Smooth muscle cell (in vitro differentiated cells): ENCODE measurements around the gene CYBA. TPM values are rescaled to one million over a fixed set of nuclear protein-coding genes. Genes with fewer than 3 reads are reported as not detected.

Source experiments
- DNase-seq: peaks from one replicate; lab custom pipeline; 2025; ENCODE audit not compliant: unreplicated experiment; lab: John Stamatoyannopoulos, UW
- H2AFZ ChIP-seq: fragments of 200-600 bp; sonication (generic); 2 replicates; pipeline ENCODE4 v1.6.0; 2016; ENCODE audit warnings: antibody characterized with exemption, low read depth, mild to moderate bottlenecking
- H3F3A ChIP-seq: fragments of 200-600 bp; sonication (generic); 2 replicates; pipeline ENCODE4 v1.6.0; 2017; ENCODE audit warnings: antibody characterized with exemption, low read depth
- H3K27ac ChIP-seq: fragments of 200-600 bp; sonication (generic); 2 replicates; pipeline ENCODE4 v1.5.1; 2016; ENCODE audit warnings: low read depth, mild to moderate bottlenecking
- H3K27me3 ChIP-seq: fragments of 200-600 bp; sonication (generic); 2 replicates; pipeline ENCODE4 v1.6.1; 2016; ENCODE audit warnings: low read depth, mild to moderate bottlenecking
- H3K36me3 ChIP-seq: fragments of 200-600 bp; sonication (generic); 2 replicates; pipeline ENCODE4 v1.5.1; 2016; ENCODE audit warnings: low read depth
- H3K4me1 ChIP-seq: fragments of 200-600 bp; sonication (generic); 2 replicates; pipeline ENCODE4 v1.5.1; 2016; ENCODE audit warnings: low read depth
- H3K4me2 ChIP-seq: fragments of 200-600 bp; sonication (generic); 2 replicates; pipeline ENCODE4 v1.6.0; 2016; ENCODE audit warnings: mild to moderate bottlenecking
- H3K4me3 ChIP-seq: fragments of 200-600 bp; sonication (generic); 2 replicates; pipeline ENCODE4 v1.5.1; 2016; ENCODE audit warnings: mild to moderate bottlenecking
- H3K79me2 ChIP-seq: fragments of 200-600 bp; sonication (generic); 2 replicates; pipeline ENCODE4 v1.6.0; 2016; ENCODE audit warnings: low read depth, mild to moderate bottlenecking
- H3K9ac ChIP-seq: fragments of 200-600 bp; sonication (generic); 2 replicates; pipeline ENCODE4 v1.6.0; 2016; ENCODE audit warnings: low read depth
- H3K9me3 ChIP-seq: fragments of 200-600 bp; sonication (generic); replicated peaks from 2 replicates; pipeline ENCODE4 v1.5.1; 2016; ENCODE audit warnings: low read depth
- H4K20me1 ChIP-seq: fragments of 200-600 bp; sonication (generic); 2 replicates; pipeline ENCODE4 v1.6.0; 2016; ENCODE audit warnings: low read depth
- CTCF ChIP-seq: fragments of 200-600 bp; sonication (generic); IDR thresholded peaks from 2 replicates; pipeline ENCODE4 v1.5.1; 2017; ENCODE audit warnings: borderline replicate concordance, mild to moderate bottlenecking, antibody characterized with exemption; ENCODE audit not compliant: insufficient read depth, poor library complexity, severe bottlenecking
- WGBS: methylation state at CpG from one replicate; pipeline ENCODE4 v1.1.7; 2016; ENCODE audit warnings: low lambda C conversion rate; 5-methylcytosine and 5-hydroxymethylcytosine counted together
- polyA plus RNA-seq: library from polyadenylated mRNA; unstranded; fragments of >200 nt; fragmentation: Nextera tagmentation; extraction: Ambion mirVana; gene quantifications from 2 replicates; pipeline ENCODE4 v1.2.1, GENCODE V29; 2016
- total RNA-seq: library from RNA; depleted of rRNA; stranded (reverse); fragments of >200 nt; gene quantifications from 2 replicates; pipeline ENCODE4 v1.2.3, GENCODE V29; 2014

Gene CYBA
- total and polyA plus RNA-seq, 2 experiments from 2014 or later: 181 to 388 TPM

- H3K79me2 ChIP-seq: peaks cover 6% of the 10 kb centered on the region
- H3K36me3 ChIP-seq: peaks cover 13% of the 10 kb centered on the region
- peaks cover 71% of the 10 kb centered on the region for H4K20me1 ChIP-seq
- no peak overlapping the region for H3K27ac ChIP-seq
- DNase-seq: no peak
- no peak for TF ChIP-seq CTCF
- H2AFZ ChIP-seq: no peak overlapping the region
- no peaks in the 10 kb centered on the region for H3F3A ChIP-seq
- no peak overlapping the region for H3K9ac ChIP-seq
- 98% methylated on average over 14 of the region's 14 CpGs for WGBS
- no peaks in the 10 kb centered on the region for H3K27me3 ChIP-seq
- H3K9me3 ChIP-seq: no peaks in the 10 kb centered on the region
- H3K4me2 ChIP-seq: no peak overlapping the region
- H3K4me3 ChIP-seq: no peak overlapping the region
- no peaks in the 10 kb centered on the region for H3K4me1 ChIP-seq
Observed at GRCh38 chr16:88599092-88599733, 51.6 kb downstream of the CYBA start.

GRCh38 chr16:88597856-88598491 is 52.9 kb downstream of the CYBA start:
- no peak overlapping the region for H3K27ac ChIP-seq
- TF ChIP-seq CTCF: no peak
- 94% methylated on average over 21 of the region's 21 CpGs for WGBS
- no peak for DNase-seq
- H3K79me2 ChIP-seq: peaks cover 6% of the 10 kb centered on the region
- no peak overlapping the region for H3K4me2 ChIP-seq
- peaks cover 13% of the 10 kb centered on the region for H3K36me3 ChIP-seq
- H2AFZ ChIP-seq: no peak overlapping the region
- H3K4me1 ChIP-seq: no peaks in the 10 kb centered on the region
- H3K9me3 ChIP-seq: no peaks in the 10 kb centered on the region
- H3F3A ChIP-seq: no peaks in the 10 kb centered on the region
- peaks cover 79% of the 10 kb centered on the region for H4K20me1 ChIP-seq
- no peak overlapping the region for H3K4me3 ChIP-seq
- H3K27me3 ChIP-seq: no peaks in the 10 kb centered on the region
- H3K9ac ChIP-seq: no peak overlapping the region

- Histone ChIP-seq H3K27ac (no peak overlapping the region), H3K9ac (no peak overlapping the region), H3K9me3 (no peaks in the 10 kb centered on the region), H3K79me2 (peaks cover 6% of the 10 kb centered on the region), H3K27me3 (no peaks in the 10 kb centered on the region), H2AFZ (no peak overlapping the region), H3K4me2 (no peak overlapping the region), H3F3A (no peaks in the 10 kb centered on the region), H4K20me1 (peaks cover 78% of the 10 kb centered on the region), H3K4me3 (no peak overlapping the region), H3K36me3 (peaks cover 13% of the 10 kb centered on the region), H3K4me1 (no peaks in the 10 kb centered on the region)
- no peak for DNase-seq
- WGBS: 93% methylated on average over 3 of the region's 3 CpGs
- TF ChIP-seq CTCF: no peak
Observed at GRCh38 chr16:88596483-88596882, 54.4 kb downstream of the CYBA start.
